DOHH2 (cell line): Measurements from ENCODE around the gene RUNX2.
"Not testable (repeated sequence)": the region's sequence is repeated elsewhere in the genome, so short reads cannot be mapped to it uniquely, and the experiment has no call there.

Source experiments
- H3F3A ChIP-seq: fragments of 200-600 bp; sonication (generic), shearing (Covaris generic); 2 replicates; pipeline ENCODE4 v1.6.0; 2016; ENCODE audit warnings: antibody characterized with exemption, mild to moderate bottlenecking; ENCODE audit not compliant: control insufficient read depth, insufficient read depth
- H3K27ac ChIP-seq: fragments of 200-600 bp; sonication (generic); 2 replicates; pipeline ENCODE4 v1.5.1; 2014; ENCODE audit warnings: low read depth, mild to moderate bottlenecking, low read length, moderate library complexity
- H3K27me3 ChIP-seq: fragments of 200-600 bp; sonication (generic); 2 replicates; pipeline ENCODE4 v1.6.1; 2014; ENCODE audit warnings: mild to moderate bottlenecking, low read length, mixed read lengths; ENCODE audit not compliant: control insufficient read depth
- H3K36me3 ChIP-seq: fragments of 200-600 bp; sonication (generic); 2 replicates; pipeline ENCODE4 v1.6.1; 2014; ENCODE audit warnings: mild to moderate bottlenecking, low read length, moderate library complexity, mixed read lengths; ENCODE audit not compliant: control insufficient read depth
- H3K4me1 ChIP-seq: fragments of 200-600 bp; sonication (generic); 2 replicates; pipeline ENCODE4 v1.6.1; 2014; ENCODE audit warnings: mild to moderate bottlenecking, low read length, mixed read lengths; ENCODE audit not compliant: control insufficient read depth
- H3K4me2 ChIP-seq: fragments of 200-600 bp; sonication (generic); 2 replicates; pipeline ENCODE4 v1.6.0; 2014; ENCODE audit warnings: mild to moderate bottlenecking, low read length, moderate library complexity
- H3K4me3 ChIP-seq: fragments of 200-600 bp; sonication (generic); 2 replicates; pipeline ENCODE4 v1.5.1; 2014; ENCODE audit warnings: mild to moderate bottlenecking, low read length, mixed read lengths
- H3K79me2 ChIP-seq: fragments of 200-600 bp; sonication (generic); 2 replicates; pipeline ENCODE4 v1.6.1; 2014; ENCODE audit warnings: mild to moderate bottlenecking, low read length, mixed read lengths; ENCODE audit not compliant: control insufficient read depth
- H3K9me2 ChIP-seq: fragments of 200-600 bp; sonication (generic); replicated peaks from 2 replicates; pipeline ENCODE4 v1.6.1; 2014; ENCODE audit warnings: mild to moderate bottlenecking, low read length, mixed read lengths; ENCODE audit not compliant: control insufficient read depth
- H3K9me3 ChIP-seq: fragments of 200-600 bp; sonication (generic); 2 replicates; pipeline ENCODE4 v1.6.1; 2014; ENCODE audit warnings: antibody characterized with exemption, low read length, mixed read lengths; ENCODE audit not compliant: control insufficient read depth, insufficient read depth
- H4K20me1 ChIP-seq: fragments of 200-600 bp; sonication (generic); 2 replicates; pipeline ENCODE4 v1.6.0; 2014; ENCODE audit warnings: low read depth, mild to moderate bottlenecking, antibody characterized with exemption, low read length, moderate library complexity; ENCODE audit not compliant: control insufficient read depth, insufficient read depth
- CTCF ChIP-seq: fragments of 200-600 bp; sonication (generic); IDR thresholded peaks from one replicate; pipeline ENCODE4 v1.5.1; 2014; ENCODE audit warnings: antibody characterized with exemption, mild to moderate bottlenecking, low read depth, low read length; ENCODE audit not compliant: poor library complexity, severe bottlenecking
- EZH2phosphoT487 ChIP-seq: fragments of 200-600 bp; sonication (generic); IDR thresholded peaks from 2 replicates; pipeline ENCODE4 v1.6.1; 2017; ENCODE audit warnings: borderline replicate concordance, mild to moderate bottlenecking, antibody characterized with exemption, low read length, moderate library complexity, mixed read lengths

RUNX2 gene

GRCh38 chr6:45327956-45328522 lies at the start of gene RUNX2:
Gene RUNX2 (plus strand): TSS chr6:45328330. CDS start chr6:45328727, 397 bp downstream.
- Histone ChIP-seq H3K27me3 (no peaks in the 10 kb centered on the region), H3K27ac (no peak within 1 kb of the TSS), H3K9me3 (no peaks in the 10 kb centered on the region), H3K4me1 (peaks cover 11% of the 10 kb centered on the region), H3K4me3 (no peak within 1 kb of the TSS), H4K20me1 (no peaks in the 10 kb centered on the region), H3K4me2 (no peak within 1 kb of the TSS), H3K36me3 (no peaks in the 10 kb centered on the region), H3K9me2 (no peaks in the 10 kb centered on the region), H3K79me2 (no peaks in the 10 kb centered on the region), H3F3A (no peaks in the 10 kb centered on the region)
- TF ChIP-seq CTCF = no peak

- Histone ChIP-seq H3K4me3 (no peak overlapping the region), H3K9me2 (no peaks in the 10 kb centered on the region), H3K79me2 (no peaks in the 10 kb centered on the region), H3K27me3 (no peaks in the 10 kb centered on the region), H3K36me3 (no peaks in the 10 kb centered on the region), H3K27ac (no peak overlapping the region), H3F3A (no peaks in the 10 kb centered on the region), H3K9me3 (no peaks in the 10 kb centered on the region), H3K4me1 (no peaks in the 10 kb centered on the region), H4K20me1 (no peaks in the 10 kb centered on the region), H3K4me2 (no peak overlapping the region)
- TF ChIP-seq EZH2phosphoT487 = no peak
- TF ChIP-seq CTCF = no peak
Observed at GRCh38 chr6:45278367-45278766, 49.8 kb upstream of the RUNX2 start.

GRCh38 chr6:45286707-45287106 lies 41.4 kb upstream of the RUNX2 start:
- not testable (repeated sequence) for H3K4me2 ChIP-seq, H3K9me2 ChIP-seq, H3K27ac ChIP-seq, H3K36me3 ChIP-seq, H3K4me1 ChIP-seq, H3F3A ChIP-seq, H4K20me1 ChIP-seq, H3K79me2 ChIP-seq, H3K4me3 ChIP-seq, H3K27me3 ChIP-seq, H3K9me3 ChIP-seq

GRCh38 chr6:45289751-45290514 lies 38.2 kb upstream of the RUNX2 start:
- Histone ChIP-seq H3K9me2 (no peaks in the 10 kb centered on the region), H3F3A (no peaks in the 10 kb centered on the region), H3K27ac (no peak overlapping the region), H3K27me3 (no peaks in the 10 kb centered on the region), H3K9me3 (no peaks in the 10 kb centered on the region), H3K79me2 (no peaks in the 10 kb centered on the region), H3K4me3 (no peak overlapping the region), H3K4me2 (no peak overlapping the region), H3K36me3 (no peaks in the 10 kb centered on the region), H3K4me1 (no peaks in the 10 kb centered on the region), H4K20me1 (no peaks in the 10 kb centered on the region)
- TF ChIP-seq EZH2phosphoT487 (no peak), CTCF (no peak)
